ENCODE data around the gene SETDB1. TPM values are rescaled to one million over a fixed set of nuclear protein-coding genes. Genes with fewer than 3 reads are reported as not detected.
"Not testable (repeated sequence)": the region's sequence is repeated elsewhere in the genome, so short reads cannot be mapped to it uniquely, and the experiment has no call there.

The SETDB1 gene
- 10 to 100 TPM; 23.5 to 38.1 (median 32.8) TPM for total RNA-seq

DNA sequence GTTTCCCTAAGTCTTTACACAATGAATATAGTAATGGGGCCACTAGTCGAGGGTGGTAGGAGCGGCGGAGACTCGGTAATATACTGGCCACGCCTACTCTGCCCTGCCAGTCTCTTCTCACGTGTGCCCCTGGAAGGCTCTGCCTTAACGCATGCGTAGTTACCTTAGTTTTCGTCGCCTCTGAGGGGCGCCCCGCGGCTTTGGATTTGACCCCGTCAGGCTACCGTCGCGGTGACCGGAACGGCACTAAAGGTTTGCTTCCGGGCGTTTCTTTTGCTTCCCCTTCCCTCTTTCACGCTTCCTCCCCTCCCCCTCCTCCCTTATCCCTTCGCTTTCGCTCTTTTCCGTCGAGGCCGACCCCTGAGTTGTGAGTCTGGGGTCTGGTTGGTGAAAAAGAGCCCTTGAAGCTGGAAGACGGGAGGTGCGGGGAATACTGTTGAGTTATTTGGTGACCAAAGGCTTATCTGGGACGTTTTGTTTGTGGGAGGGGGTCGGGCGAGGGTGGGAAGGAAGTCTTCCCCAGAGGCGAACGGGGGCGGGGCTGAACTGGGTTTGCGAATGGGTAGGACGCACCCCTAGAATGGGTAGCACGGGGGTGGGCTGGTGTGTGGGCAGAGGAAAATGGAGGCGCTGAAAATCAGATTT lies at the start of gene SETDB1:
SETDB1 (plus strand) TSS at position 267 of the 645 bp plus-strand sequence. CDS start 1,352 bp downstream, outside the sequence.
- peak; percentile 95 to 99 for DNase-seq (ENCODE audit: low spot score in 2 of 2)
- intact Hi-C loops (cut with DNase I; ENCODE audit: low total_unique reads), result no loop called here
- peak within 1 kb of the TSS; percentile 80 for H3K4me3 ChIP-seq (ENCODE audit: low read depth, poor library complexity, severe bottlenecking)
- 1% methylated on average over 39 of the region's 39 CpGs for WGBS, 2 donors
- no peak for TF ChIP-seq POLR2A (IDR thresholded peaks at IDR 0.05)
- TF ChIP-seq, protein P1, sequence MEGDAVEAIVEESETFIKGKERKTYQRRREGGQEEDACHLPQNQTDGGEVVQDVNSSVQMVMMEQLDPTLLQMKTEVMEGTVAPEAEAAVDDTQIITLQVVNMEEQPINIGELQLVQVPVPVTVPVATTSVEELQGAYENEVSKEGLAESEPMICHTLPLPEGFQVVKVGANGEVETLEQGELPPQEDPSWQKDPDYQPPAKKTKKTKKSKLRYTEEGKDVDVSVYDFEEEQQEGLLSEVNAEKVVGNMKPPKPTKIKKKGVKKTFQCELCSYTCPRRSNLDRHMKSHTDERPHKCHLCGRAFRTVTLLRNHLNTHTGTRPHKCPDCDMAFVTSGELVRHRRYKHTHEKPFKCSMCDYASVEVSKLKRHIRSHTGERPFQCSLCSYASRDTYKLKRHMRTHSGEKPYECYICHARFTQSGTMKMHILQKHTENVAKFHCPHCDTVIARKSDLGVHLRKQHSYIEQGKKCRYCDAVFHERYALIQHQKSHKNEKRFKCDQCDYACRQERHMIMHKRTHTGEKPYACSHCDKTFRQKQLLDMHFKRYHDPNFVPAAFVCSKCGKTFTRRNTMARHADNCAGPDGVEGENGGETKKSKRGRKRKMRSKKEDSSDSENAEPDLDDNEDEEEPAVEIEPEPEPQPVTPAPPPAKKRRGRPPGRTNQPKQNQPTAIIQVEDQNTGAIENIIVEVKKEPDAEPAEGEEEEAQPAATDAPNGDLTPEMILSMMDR (IDR thresholded peaks at IDR 0.05), result no peak

DNA sequence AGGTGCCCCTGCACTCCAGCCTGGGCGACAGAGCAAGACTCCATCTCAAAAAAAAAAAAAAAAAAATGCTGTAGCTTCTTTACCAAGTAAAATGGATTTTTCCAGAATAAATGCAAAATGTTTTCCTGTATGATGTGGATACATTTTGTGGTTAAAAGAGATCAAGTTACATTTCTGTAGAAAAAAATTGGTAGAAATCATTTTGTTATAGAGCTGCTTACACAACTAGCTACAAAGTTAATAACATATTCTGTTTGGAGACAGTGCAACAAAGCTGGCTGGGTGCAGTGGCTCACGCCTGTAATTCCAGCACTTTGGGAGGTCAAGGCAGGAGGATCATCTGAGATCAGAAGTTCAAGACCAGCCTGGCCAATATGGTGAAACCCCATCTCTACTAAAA lies 47.2 kb upstream of the SETDB1 start:
- intact Hi-C loops (cut with DNase I; ENCODE audit: low total_unique reads); H3K4me3 ChIP-seq (ENCODE audit: low read depth, poor library complexity, severe bottlenecking); DNase-seq (ENCODE audit: low spot score in 2 of 2): not testable (repeated sequence)
- WGBS, 2 donors, result 91 to 94% methylated on average over 2 of the region's 2 CpGs

DNA sequence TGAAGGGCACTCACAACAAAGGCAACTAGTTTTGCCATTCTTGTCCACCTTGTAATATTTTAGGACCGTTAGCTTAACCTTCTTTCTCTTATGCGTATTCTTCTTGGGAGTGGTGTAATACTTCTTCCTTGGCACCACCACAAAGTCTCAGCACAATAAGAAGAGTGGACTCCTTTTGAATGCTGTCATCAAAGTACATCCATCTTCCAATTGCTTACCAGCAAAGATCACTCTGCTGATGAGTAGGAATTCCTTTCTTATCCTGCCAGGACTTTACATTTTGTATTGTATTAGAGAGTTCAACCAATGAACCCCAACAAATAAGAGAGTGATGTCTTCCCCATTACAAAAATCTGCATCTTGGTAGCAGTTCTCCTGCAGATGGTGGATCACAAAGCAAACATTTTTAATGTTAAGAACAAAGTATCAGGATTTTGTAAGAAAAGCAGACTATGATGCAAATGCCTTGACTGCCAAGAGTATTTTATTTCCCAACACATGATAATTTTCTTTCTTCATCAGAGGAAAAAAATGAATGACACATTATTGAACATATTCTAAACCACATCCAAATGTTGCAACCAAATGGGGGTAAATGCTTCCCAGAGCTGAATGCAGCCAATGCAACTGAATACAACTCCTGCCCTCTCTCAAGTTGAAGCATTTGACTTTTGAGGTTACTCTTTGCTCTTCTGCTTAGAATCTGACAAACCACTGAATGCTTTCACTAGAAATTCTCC lies 44.7 kb upstream of the SETDB1 start:
- WGBS, 2 donors, result 43 to 47% methylated on average over 2 of the region's 2 CpGs
- TF ChIP-seq, protein P1 (IDR thresholded peaks at IDR 0.05), result no peak
- TF ChIP-seq POLR2A (IDR thresholded peaks at IDR 0.05), result no peak
- DNase-seq (ENCODE audit: low spot score in 2 of 2), result peak in 1 of 2 donors; percentile 41
- H3K4me3 ChIP-seq (ENCODE audit: low read depth, poor library complexity, severe bottlenecking), result no peak overlapping the region
- intact Hi-C loops (cut with DNase I; ENCODE audit: low total_unique reads), result no loop called here

DNA sequence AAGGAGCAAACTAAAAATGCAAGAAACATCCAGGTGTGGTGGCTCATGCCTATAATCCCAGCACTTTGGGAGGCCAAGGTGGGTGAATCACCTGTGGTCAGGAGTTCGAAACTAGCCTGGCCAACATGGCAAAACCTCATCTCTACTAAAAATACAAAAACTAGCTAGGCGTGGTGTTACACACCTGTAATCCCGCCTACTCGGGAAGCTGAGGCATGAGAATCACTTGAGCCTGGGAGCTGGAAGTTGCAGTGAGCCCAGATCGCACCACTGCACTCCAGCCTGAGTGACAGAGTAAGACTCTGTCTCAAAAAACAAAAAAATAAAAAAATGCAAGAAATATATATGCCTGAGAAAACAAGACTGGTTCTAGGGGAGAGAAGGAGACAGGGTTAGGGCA lies 43.0 kb upstream of the SETDB1 start:
- 83 to 93% methylated on average over 5 of the region's 5 CpGs for WGBS, 2 donors
- intact Hi-C loops (cut with DNase I; ENCODE audit: low total_unique reads); H3K4me3 ChIP-seq (ENCODE audit: low read depth, poor library complexity, severe bottlenecking); DNase-seq (ENCODE audit: low spot score in 2 of 2): not testable (repeated sequence)

DNA sequence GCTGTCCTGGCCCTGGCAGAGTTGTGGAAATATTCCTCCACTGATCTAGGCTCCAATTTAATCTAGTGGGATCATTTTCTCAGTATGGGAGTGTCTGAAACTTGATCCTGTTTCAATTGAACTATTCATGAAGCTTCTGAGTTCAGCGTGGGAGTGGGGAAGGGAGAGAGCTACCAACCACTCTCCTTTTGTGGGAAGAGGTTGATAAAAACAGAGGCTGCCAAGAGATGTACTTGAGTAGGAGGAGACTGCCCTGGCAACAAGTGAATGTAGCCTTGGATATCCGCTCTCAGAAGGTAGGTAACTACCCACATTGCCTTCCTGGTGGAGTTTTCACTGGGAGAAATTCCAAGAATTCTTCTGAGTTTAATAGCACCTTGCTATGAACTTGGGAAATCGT lies 39.1 kb upstream of the SETDB1 start, which contains the start of gene CTXND2:
CTXND2 (plus strand) TSS at position 119 of the 400 bp plus-strand sequence. CDS start 25,179 bp downstream, outside the sequence.
- DNase-seq (ENCODE audit: low spot score in 2 of 2), result no peak
- TF ChIP-seq, protein P1 (IDR thresholded peaks at IDR 0.05), result no peak
- TF ChIP-seq POLR2A (IDR thresholded peaks at IDR 0.05), result no peak
- WGBS, 2 donors, result 39 to 42% methylated on average over 3 of the region's 3 CpGs
- no peak within 1 kb of the TSS for H3K4me3 ChIP-seq (ENCODE audit: low read depth, poor library complexity, severe bottlenecking)
- intact Hi-C loops (cut with DNase I; ENCODE audit: low total_unique reads), result no loop called here

DNA sequence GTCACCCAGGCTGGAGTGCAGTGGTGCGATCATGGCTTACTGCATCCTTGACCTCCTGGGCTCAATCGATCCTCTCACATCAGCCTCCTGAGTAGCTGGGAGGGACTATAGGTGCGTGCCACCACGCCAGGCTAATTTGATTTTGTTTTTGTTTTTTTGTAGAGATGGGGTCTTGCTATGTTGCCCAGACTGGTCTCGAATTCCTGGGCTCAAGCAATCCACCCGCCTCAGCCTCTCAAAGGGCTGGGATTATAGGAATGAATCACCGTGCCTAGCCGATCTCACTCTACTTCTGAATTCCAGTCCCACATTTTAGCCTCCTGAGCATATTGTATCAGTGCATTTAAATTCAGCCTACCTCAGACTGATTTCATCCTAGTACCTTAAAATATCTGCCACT lies 37.4 kb upstream of the SETDB1 start:
- no peak overlapping the region for H3K4me3 ChIP-seq (ENCODE audit: low read depth, poor library complexity, severe bottlenecking)
- DNase-seq (ENCODE audit: low spot score in 2 of 2), result no peak
- no peak for TF ChIP-seq POLR2A (IDR thresholded peaks at IDR 0.05)
- TF ChIP-seq, protein P1 (IDR thresholded peaks at IDR 0.05), result no peak
- intact Hi-C loops (cut with DNase I; ENCODE audit: low total_unique reads), result no loop called here
- 92 to 96% methylated on average over 8 of the region's 8 CpGs for WGBS, 2 donors

Measured in lower leg skin (tissue), 4 donors.